ENCODE measurements around the gene MOB2. TPM values are rescaled to one million over a fixed set of nuclear protein-coding genes. Genes with fewer than 3 reads are reported as not detected.

MOB2 gene
- total RNA-seq, 1 donor from 2014 or later: 26.4 TPM

- Histone ChIP-seq H3K4me1 (ENCODE audit: insufficient read depth, low read length) (no peaks in the 10 kb centered on the region), H3K27me3 (ENCODE audit: insufficient read depth, low read length) (no peaks in the 10 kb centered on the region), H4K20me1 (ENCODE audit: insufficient read depth, low read length) (no peaks in the 10 kb centered on the region), H3K9me3 (ENCODE audit: insufficient read depth, low read depth, low read length) (no peaks in the 10 kb centered on the region), H3K27ac (ENCODE audit: low read depth, low read length) (no peak overlapping the region), H3K36me3 (ENCODE audit: insufficient read depth, low read length) (no peaks in the 10 kb centered on the region), H2AFZ (ENCODE audit: low read depth, low read length) (no peak overlapping the region), H3K9ac (ENCODE audit: low read length) (no peak overlapping the region), H3K4me2 (ENCODE audit: low read length) (no peak overlapping the region), H3K4me3 (ENCODE audit: insufficient read depth, low read depth, low read length) (no peak overlapping the region), H3K79me2 (ENCODE audit: insufficient read depth, low read length) (no peaks in the 10 kb centered on the region)
- Mint-ChIP-seq H3K4me3 (ENCODE audit: unreplicated experiment) (no peak overlapping the region), H3K27me3 (ENCODE audit: low read depth, unreplicated experiment) (no peaks in the 10 kb centered on the region), H3K9me3 (ENCODE audit: unreplicated experiment) (no peaks in the 10 kb centered on the region), H3K4me1 (ENCODE audit: low read depth, unreplicated experiment) (no peaks in the 10 kb centered on the region), H3K27ac (ENCODE audit: unreplicated experiment) (no peak overlapping the region), H3K36me3 (ENCODE audit: low read depth, unreplicated experiment) (no peaks in the 10 kb centered on the region)
- FAIRE-seq (no peak), DNase-seq (ENCODE audit: low read depth) (no peak)
- TF ChIP-seq EZH2 (IDR thresholded peaks at IDR 0.05; ENCODE audit: insufficient read depth, low read length) (no peak), CTCF (IDR thresholded peaks at IDR 0.05; ENCODE audit: insufficient read depth, low read depth, low read length) (no peak)
These were observed 36.2 kb downstream of the MOB2 start for GRCh38 chr11:1450344-1450875.

- H3K9me3 Mint-ChIP-seq (ENCODE audit: unreplicated experiment): no peaks in the 10 kb centered on the region
- H3K4me3 Mint-ChIP-seq (ENCODE audit: unreplicated experiment): no peak overlapping the region
- H3K27me3 Mint-ChIP-seq (ENCODE audit: low read depth, unreplicated experiment): no peaks in the 10 kb centered on the region
- H3K36me3 Mint-ChIP-seq (ENCODE audit: low read depth, unreplicated experiment): no peaks in the 10 kb centered on the region
- Histone ChIP-seq H3K4me1 (ENCODE audit: insufficient read depth, low read length) (no peaks in the 10 kb centered on the region), H4K20me1 (ENCODE audit: insufficient read depth, low read length) (no peaks in the 10 kb centered on the region), H3K79me2 (ENCODE audit: insufficient read depth, low read length) (no peaks in the 10 kb centered on the region), H2AFZ (ENCODE audit: low read depth, low read length) (no peak overlapping the region), H3K36me3 (ENCODE audit: insufficient read depth, low read length) (no peaks in the 10 kb centered on the region), H3K9me3 (ENCODE audit: insufficient read depth, low read depth, low read length) (no peaks in the 10 kb centered on the region), H3K4me2 (ENCODE audit: low read length) (no peak overlapping the region), H3K9ac (ENCODE audit: low read length) (no peak overlapping the region), H3K27ac (ENCODE audit: low read depth, low read length) (no peak overlapping the region), H3K27me3 (ENCODE audit: insufficient read depth, low read length) (no peaks in the 10 kb centered on the region), H3K4me3 (ENCODE audit: insufficient read depth, low read depth, low read length) (no peak overlapping the region)
- H3K4me1 Mint-ChIP-seq (ENCODE audit: low read depth, unreplicated experiment): no peaks in the 10 kb centered on the region
- TF ChIP-seq CTCF (IDR thresholded peaks at IDR 0.05; ENCODE audit: insufficient read depth, low read depth, low read length) (no peak), EZH2 (IDR thresholded peaks at IDR 0.05; ENCODE audit: insufficient read depth, low read length) (no peak)
- H3K27ac Mint-ChIP-seq (ENCODE audit: unreplicated experiment): no peak overlapping the region
- FAIRE-seq (no peak), DNase-seq (ENCODE audit: low read depth) (no peak)
These were observed 36.9 kb downstream of the MOB2 start for GRCh38 chr11:1449490-1450243.

GRCh38 chr11:1448882-1449281 is 37.7 kb downstream of the MOB2 start:
- no peaks in the 10 kb centered on the region for H3K27me3 ChIP-seq (ENCODE audit: insufficient read depth, low read length)
- no peaks in the 10 kb centered on the region for H3K79me2 ChIP-seq (ENCODE audit: insufficient read depth, low read length)
- no peak for FAIRE-seq
- no peak for DNase-seq (ENCODE audit: low read depth)
- H3K27ac Mint-ChIP-seq (ENCODE audit: unreplicated experiment): no peak overlapping the region
- no peak overlapping the region for H3K4me2 ChIP-seq (ENCODE audit: low read length)
- no peaks in the 10 kb centered on the region for H3K27me3 Mint-ChIP-seq (ENCODE audit: low read depth, unreplicated experiment)
- no peaks in the 10 kb centered on the region for H3K36me3 ChIP-seq (ENCODE audit: insufficient read depth, low read length)
- H3K4me3 Mint-ChIP-seq (ENCODE audit: unreplicated experiment): no peak overlapping the region
- H3K9me3 Mint-ChIP-seq (ENCODE audit: unreplicated experiment): no peaks in the 10 kb centered on the region
- H4K20me1 ChIP-seq (ENCODE audit: insufficient read depth, low read length): no peaks in the 10 kb centered on the region
- H3K4me3 ChIP-seq (ENCODE audit: insufficient read depth, low read depth, low read length): no peak overlapping the region
- H3K4me1 ChIP-seq (ENCODE audit: insufficient read depth, low read length): no peaks in the 10 kb centered on the region
- no peak overlapping the region for H2AFZ ChIP-seq (ENCODE audit: low read depth, low read length)
- no peaks in the 10 kb centered on the region for H3K9me3 ChIP-seq (ENCODE audit: insufficient read depth, low read depth, low read length)
- no peaks in the 10 kb centered on the region for H3K4me1 Mint-ChIP-seq (ENCODE audit: low read depth, unreplicated experiment)
- H3K9ac ChIP-seq (ENCODE audit: low read length): no peak overlapping the region
- TF ChIP-seq CTCF (IDR thresholded peaks at IDR 0.05; ENCODE audit: insufficient read depth, low read depth, low read length): no peak
- no peak for TF ChIP-seq EZH2 (IDR thresholded peaks at IDR 0.05; ENCODE audit: insufficient read depth, low read length)
- no peak overlapping the region for H3K27ac ChIP-seq (ENCODE audit: low read depth, low read length)
- no peaks in the 10 kb centered on the region for H3K36me3 Mint-ChIP-seq (ENCODE audit: low read depth, unreplicated experiment)
